HFFc6 (cell line): ENCODE data around the gene EHBP1L1. TPM values are rescaled to one million over a fixed set of nuclear protein-coding genes. Genes with fewer than 3 reads are reported as not detected.

Experiments used
- DNase-seq: peaks from one replicate; pipeline ENCODE4 v3.0.0-alpha.2; 2018
- H3K27ac Mint-ChIP-seq: 2 replicates; pipeline ENCODE4 v1.8.0; 2020; ENCODE audit warnings: mild to moderate bottlenecking, mixed read lengths
- H3K27me3 Mint-ChIP-seq: 2 replicates; pipeline ENCODE4 v1.8.0; 2021; ENCODE audit warnings: mild to moderate bottlenecking, moderate library complexity, mixed read lengths; ENCODE audit not compliant: insufficient read depth
- H3K36me3 Mint-ChIP-seq: 2 replicates; pipeline ENCODE4 v1.8.0; 2021; ENCODE audit warnings: low read depth, mixed read lengths
- H3K4me1 Mint-ChIP-seq: 2 replicates; pipeline ENCODE4 v1.8.0; 2020; ENCODE audit warnings: low read depth, mixed read lengths
- H3K4me3 Mint-ChIP-seq: 2 replicates; pipeline ENCODE4 v1.8.0; 2020; ENCODE audit warnings: mild to moderate bottlenecking, moderate library complexity, mixed read lengths
- H3K9me3 Mint-ChIP-seq: 2 replicates; pipeline ENCODE4 v1.8.0; 2020; ENCODE audit warnings: mild to moderate bottlenecking, mixed read lengths
- total RNA-seq, 6 experiments: library from RNA; stranded (reverse); fragmentation: NEBNext Ultra II Directional; extraction: Animal tissue kit (Norgen Biotek cat#: 25700); gene quantifications; 2 replicates in 1 of 6; 3 replicates in 5 of 6; pipeline ENCODE4 v1.2.3, GENCODE V29; 2021
- TF ChIP-seq, protein P1 (sequence below): fragments of 200-600 bp; sonication (generic); IDR thresholded peaks from 2 replicates; pipeline ENCODE4 v1.5.0; 2021; ENCODE audit warnings: antibody characterized with exemption, mild to moderate bottlenecking

The EHBP1L1 gene
- total RNA-seq, 6 experiments from 2014 or later, result 47.5 to 69.3 (median 61.3) TPM

DNA sequence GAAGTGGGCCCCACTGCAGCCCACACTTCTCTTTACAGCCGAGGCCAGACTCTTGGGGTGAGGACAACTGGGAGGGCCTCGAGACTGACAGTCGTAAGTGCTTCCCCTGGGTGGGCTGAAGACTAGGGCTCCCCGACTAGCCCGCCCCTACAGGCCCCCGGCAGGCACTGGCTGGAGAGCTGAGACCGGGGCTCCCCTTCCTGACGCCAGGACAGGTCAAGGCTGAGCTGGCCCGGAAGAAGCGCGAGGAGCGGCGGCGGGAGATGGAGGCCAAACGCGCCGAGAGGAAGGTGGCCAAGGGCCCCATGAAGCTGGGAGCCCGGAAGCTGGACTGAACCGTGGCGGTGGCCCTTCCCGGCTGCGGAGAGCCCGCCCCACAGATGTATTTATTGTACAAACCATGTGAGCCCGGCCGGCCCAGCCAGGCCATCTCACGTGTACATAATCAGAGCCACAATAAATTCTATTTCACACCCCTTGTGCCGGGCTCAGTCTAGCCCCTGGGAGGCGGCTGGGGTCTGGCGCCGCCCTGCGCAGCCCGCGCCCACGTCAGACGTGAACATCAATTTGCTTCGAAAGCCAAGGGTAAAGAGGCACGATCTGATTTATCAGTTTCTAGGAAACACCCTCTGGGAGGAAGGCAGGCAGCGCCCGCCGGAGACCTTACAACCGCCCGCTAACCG is 37.5 kb upstream of the EHBP1L1 start:
- peaks cover 12% of the 10 kb centered on the region for H3K27me3 Mint-ChIP-seq

DNA sequence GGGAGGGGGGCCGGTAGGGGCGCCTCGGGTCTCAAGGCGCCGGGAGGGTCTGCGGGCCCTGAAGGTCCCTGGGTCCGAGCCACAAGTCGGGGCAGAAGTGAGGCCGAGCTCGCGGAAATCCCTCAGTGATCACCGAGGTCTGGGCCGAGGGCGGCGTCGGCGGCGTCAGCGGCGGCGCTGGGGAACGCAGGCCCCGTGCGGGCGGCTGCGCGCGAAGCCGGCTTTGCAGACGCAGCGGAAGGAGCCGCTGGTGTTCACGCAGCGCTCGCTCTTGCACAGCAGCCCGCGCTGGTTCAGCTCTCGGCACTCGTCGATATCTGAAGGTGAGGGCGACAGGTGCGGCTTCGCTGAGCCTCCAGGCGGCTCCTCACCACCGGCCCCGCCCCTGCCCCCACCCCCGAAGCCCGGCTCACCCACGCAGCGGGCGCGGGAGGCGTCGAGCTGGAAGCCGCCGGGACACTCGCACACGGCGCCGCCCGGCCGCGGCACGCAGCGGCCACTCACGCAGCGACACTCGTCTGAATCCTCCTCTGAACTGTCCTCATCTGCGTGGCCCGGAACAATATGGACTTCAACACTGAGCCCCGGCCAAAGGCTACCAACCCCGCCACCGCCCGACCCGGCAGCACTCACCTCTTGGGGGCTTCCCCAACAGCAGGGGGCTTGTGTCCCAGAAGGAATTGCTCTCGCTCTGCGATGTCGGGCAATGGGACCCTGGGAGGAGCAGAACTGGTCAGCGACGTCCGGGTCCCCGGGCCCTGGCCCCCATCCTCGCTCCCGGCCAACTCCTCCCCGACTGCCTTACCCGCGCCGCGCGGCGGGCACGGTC is 36.7 kb upstream of the EHBP1L1 start:
- TF ChIP-seq, protein P1, sequence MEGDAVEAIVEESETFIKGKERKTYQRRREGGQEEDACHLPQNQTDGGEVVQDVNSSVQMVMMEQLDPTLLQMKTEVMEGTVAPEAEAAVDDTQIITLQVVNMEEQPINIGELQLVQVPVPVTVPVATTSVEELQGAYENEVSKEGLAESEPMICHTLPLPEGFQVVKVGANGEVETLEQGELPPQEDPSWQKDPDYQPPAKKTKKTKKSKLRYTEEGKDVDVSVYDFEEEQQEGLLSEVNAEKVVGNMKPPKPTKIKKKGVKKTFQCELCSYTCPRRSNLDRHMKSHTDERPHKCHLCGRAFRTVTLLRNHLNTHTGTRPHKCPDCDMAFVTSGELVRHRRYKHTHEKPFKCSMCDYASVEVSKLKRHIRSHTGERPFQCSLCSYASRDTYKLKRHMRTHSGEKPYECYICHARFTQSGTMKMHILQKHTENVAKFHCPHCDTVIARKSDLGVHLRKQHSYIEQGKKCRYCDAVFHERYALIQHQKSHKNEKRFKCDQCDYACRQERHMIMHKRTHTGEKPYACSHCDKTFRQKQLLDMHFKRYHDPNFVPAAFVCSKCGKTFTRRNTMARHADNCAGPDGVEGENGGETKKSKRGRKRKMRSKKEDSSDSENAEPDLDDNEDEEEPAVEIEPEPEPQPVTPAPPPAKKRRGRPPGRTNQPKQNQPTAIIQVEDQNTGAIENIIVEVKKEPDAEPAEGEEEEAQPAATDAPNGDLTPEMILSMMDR, result no peak
- Mint-ChIP-seq H3K36me3 (peaks cover 20% of the 10 kb centered on the region; the same call in 1 of the 2 replicates), H3K4me1 (peaks cover 13% of the 10 kb centered on the region), H3K4me3 (no peak overlapping the region; the same call in 1 of the 2 replicates), H3K27me3 (peaks cover 12% of the 10 kb centered on the region), H3K27ac (no peak overlapping the region), H3K9me3 (no peaks in the 10 kb centered on the region)
- no peak for DNase-seq

More for the DNA sequence above, 37.5 kb upstream of the EHBP1L1 start:
- peaks cover 20% of the 10 kb centered on the region; the same call in 1 of the 2 replicates for H3K36me3 Mint-ChIP-seq
- no peak for DNase-seq
- H3K9me3 Mint-ChIP-seq, result no peaks in the 10 kb centered on the region
- H3K4me3 Mint-ChIP-seq, result no peak overlapping the region
- H3K4me1 Mint-ChIP-seq, result peaks cover 13% of the 10 kb centered on the region
- TF ChIP-seq, protein P1, result no peak
- no peak overlapping the region for H3K27ac Mint-ChIP-seq

DNA sequence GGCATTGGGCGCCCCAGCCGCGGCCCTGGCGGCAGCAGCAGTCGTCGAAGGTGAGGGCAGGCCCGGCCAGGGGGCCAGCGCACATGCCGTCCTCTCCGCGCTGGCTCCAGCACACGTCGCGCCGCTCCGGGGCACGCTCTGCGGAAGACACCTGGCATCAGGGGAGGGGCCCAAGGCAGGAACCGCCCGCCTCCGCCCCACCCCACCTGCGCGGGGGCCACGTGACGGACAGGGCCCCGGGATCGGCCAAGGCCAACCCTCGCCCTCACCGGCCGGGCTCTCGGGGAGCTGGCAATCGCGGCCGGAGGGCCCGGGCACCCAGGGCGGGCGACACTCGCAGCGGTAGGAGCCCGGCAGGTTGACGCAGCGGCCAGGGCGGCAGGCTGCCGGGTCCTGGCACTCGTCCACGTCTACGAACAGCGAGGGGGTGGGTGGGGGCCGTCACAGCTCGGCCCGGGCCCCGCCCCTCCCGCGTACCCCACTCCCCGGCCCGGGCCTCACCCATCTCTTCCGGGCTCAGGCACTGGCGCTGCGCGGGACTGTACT is 36.0 kb upstream of the EHBP1L1 start:
- Mint-ChIP-seq H3K4me1 (peaks cover 13% of the 10 kb centered on the region), H3K4me3 (peak overlapping the region; percentile 80), H3K27me3 (peaks cover 10% of the 10 kb centered on the region), H3K27ac (peak overlapping the region; percentile 76), H3K36me3 (peaks cover 13% of the 10 kb centered on the region; the same call in 1 of the 2 replicates), H3K9me3 (no peaks in the 10 kb centered on the region)
- no peak for DNase-seq
- TF ChIP-seq, protein P1, result peak; percentile 70

DNA sequence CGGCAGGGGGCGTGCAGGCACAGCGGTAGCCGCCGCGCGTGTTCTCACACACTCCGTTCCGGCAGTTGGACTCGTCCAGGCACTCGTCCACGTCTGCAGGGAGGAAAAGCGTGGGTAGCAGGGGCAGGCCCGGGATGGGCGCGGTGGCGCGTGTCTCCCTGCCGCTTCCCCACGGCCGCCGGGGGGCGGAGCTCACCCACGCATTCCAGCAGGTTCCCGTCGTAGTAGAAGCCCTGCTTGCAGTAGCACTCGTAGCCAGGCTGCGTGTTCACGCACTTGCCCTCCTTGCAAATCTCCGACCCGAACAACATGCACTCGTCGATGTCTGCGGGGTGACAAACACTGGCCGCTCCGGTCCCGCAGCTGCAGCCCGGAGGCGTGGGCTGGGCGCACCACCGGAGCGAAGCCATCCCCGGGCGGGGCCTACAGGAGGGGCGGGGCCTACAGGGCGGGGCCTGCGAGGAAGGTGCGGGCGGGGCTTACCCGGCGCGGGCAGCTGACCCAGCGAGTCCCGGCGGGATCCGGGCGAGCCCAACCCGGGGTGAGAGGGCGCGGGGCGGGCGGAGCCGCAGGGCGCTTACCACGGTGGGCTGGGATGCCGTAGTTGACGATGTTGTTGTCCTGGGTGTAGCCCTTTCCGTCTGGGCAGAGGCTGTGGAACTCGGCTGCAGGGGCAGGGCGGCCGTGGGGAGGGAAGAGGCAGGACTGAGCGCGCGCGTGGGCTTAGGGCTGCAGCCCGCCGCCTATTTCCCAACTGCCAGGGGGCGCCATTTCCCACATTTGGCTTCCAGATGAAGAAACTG is 35.4 kb upstream of the EHBP1L1 start:
- peak; percentile 81 for DNase-seq
- Mint-ChIP-seq H3K27me3 (peaks cover 10% of the 10 kb centered on the region), H3K36me3 (peaks cover 12% of the 10 kb centered on the region; the same call in 1 of the 2 replicates), H3K27ac (peak overlapping the region; percentile 76), H3K9me3 (no peaks in the 10 kb centered on the region), H3K4me1 (peaks cover 13% of the 10 kb centered on the region), H3K4me3 (peak overlapping the region; percentile 80)
- TF ChIP-seq, protein P1, result peak; percentile 89
